K562 (cell line): ENCODE results near the gene RNF167. TPM values are rescaled to one million over a fixed set of nuclear protein-coding genes. Genes with fewer than 3 reads are reported as not detected.
A peak's percentile ranks its signal among the peaks of the same experiment; 100 is the strongest.

ENCODE experiments used
- CREM ChIP-seq: IDR thresholded peaks from 2 replicates; pipeline ENCODE4 v1.6.1; 2014; ENCODE audit warnings: antibody characterized with exemption, low read depth
- CXXC5 ChIP-seq: fragments of 250-450 bp; sonication (Bioruptor Pico); IDR thresholded peaks from 2 replicates; pipeline ENCODE4 v1.8.0; 2022; ENCODE audit warnings: inconsistent platforms, mild to moderate bottlenecking, moderate library complexity
- MYC ChIP-seq, 2 experiments: fragments of 250-450 bp in 1 of 2; sonication (Bioruptor Pico) in 1 of 2; IDR thresholded peaks; 2 replicates each; pipeline versions ENCODE4 v1.5.1 to v1.6.1; 2012 to 2021; ENCODE audit warnings: low read depth in 2 of 2, borderline replicate concordance in 1 of 2, improper control_type of control experiment in 1 of 2, low read length in 1 of 2, mild to moderate bottlenecking in 1 of 2, moderate library complexity in 1 of 2
- NRF1 ChIP-seq, 2 experiments: fragments of 450-650 bp; IDR thresholded peaks in 1 of 2; conservative IDR thresholded peaks in 1 of 2; 2 replicates each; pipeline ENCODE4 v1.6.1; 2014; ENCODE audit warnings: mild to moderate bottlenecking in 2 of 2
- RBBP5 ChIP-seq: fragments of 200-600 bp; sonication (generic); IDR thresholded peaks from 2 replicates; pipeline ENCODE4 v1.6.1; 2012; ENCODE audit warnings: borderline replicate concordance, mild to moderate bottlenecking, low read length, control low read depth, inconsistent platforms; ENCODE audit not compliant: insufficient read depth, poor library complexity, severe bottlenecking
- RCOR1 ChIP-seq, 2 experiments: IDR thresholded peaks; 2 replicates each; pipeline ENCODE4 v1.6.1; 2012; ENCODE audit warnings: low read depth in 2 of 2, low read length in 2 of 2, borderline replicate concordance in 1 of 2, improper control_type of control experiment in 1 of 2
- SIN3A ChIP-seq, 2 experiments: fragments of 150-350 bp in 1 of 2; IDR thresholded peaks; 2 replicates each; pipeline ENCODE4 v1.6.1; 2011 to 2016; ENCODE audit warnings: borderline replicate concordance in 2 of 2, low read depth in 2 of 2, low read length in 2 of 2, mild to moderate bottlenecking in 2 of 2, moderate library complexity in 2 of 2; ENCODE audit not compliant: control insufficient read depth in 1 of 2
- SIN3B ChIP-seq: fragments of 450-650 bp; IDR thresholded peaks from 2 replicates; pipeline ENCODE4 v1.6.1; 2017; ENCODE audit warnings: low read depth, mild to moderate bottlenecking, moderate library complexity
- ZBTB17 ChIP-seq: fragments of 450-650 bp; formaldehyde crosslinking; IDR thresholded peaks from 2 replicates; pipeline ENCODE4 v1.4.0; 2020; ENCODE audit warnings: mild to moderate bottlenecking
- ZBTB33 ChIP-seq: sonication (generic); formaldehyde crosslinking; IDR thresholded peaks from 2 replicates; pipeline ENCODE4 v1.8.1; 2023; ENCODE audit warnings: mild to moderate bottlenecking, missing genetic modification reagents
- ZNF239 ChIP-seq: fragments of 250-450 bp; sonication (Bioruptor Pico); IDR thresholded peaks from 2 replicates; pipeline ENCODE4 v1.4.0; 2020; ENCODE audit warnings: mild to moderate bottlenecking
- ZNF3 ChIP-seq: fragments of 250-450 bp; sonication (Bioruptor Pico); IDR thresholded peaks from 2 replicates; pipeline ENCODE4 v1.5.0; 2021; ENCODE audit warnings: mild to moderate bottlenecking, moderate library complexity
- polyA plus RNA-seq, 8 experiments: library from polyadenylated mRNA; depleted of rRNA in 4 of 8; stranded (reverse) in 5 of 8; unstranded in 3 of 8; fragments of >200 nt; fragmentation: Nextera tagmentation in 2 of 8; fragmentation: Illumina TruSeq in 1 of 8; extraction: Ambion mirVana in 2 of 8; extraction: Trizol in 1 of 8; gene quantifications; 2 replicates each; pipeline versions ENCODE4 v1.2.1 to v1.2.3, GENCODE V29; 2011 to 2014; ENCODE audit warnings: inconsistent platforms in 1 of 8, missing spikeins in 1 of 8
- total RNA-seq, 7 experiments: library from RNA; depleted of rRNA in 6 of 7; stranded (reverse); fragments of >200 nt in 6 of 7; fragmentation: Illumina TruSeq in 2 of 7; extraction: Trizol in 2 of 7; gene quantifications; 2 replicates each; pipeline versions ENCODE4 v1.2.1 to v1.2.3, GENCODE V29; 2011 to 2021; ENCODE audit warnings: low replicate concordance in 1 of 7

Gene RNF167
- total and polyA plus RNA-seq, 9 of the 15 experiments (the other 6 are each of a cell fraction or from before 2014, with no cell fraction given) = 16.5 to 143 (median 45.5) TPM

GRCh38 chr17:4986951-4987766, 47.1 kb downstream of the RNF167 start, which contains the start of gene CAMTA2 (continued):
- peak; percentile 88 for TF ChIP-seq MYC (IDR thresholded peaks at IDR 0.05; ENCODE audit: low read depth, low read length)
- TF ChIP-seq MYC (CRISPR knock-in tag; IDR thresholded peaks at IDR 0.05; ENCODE audit: borderline replicate concordance, low read depth) = no peak
- 0 out of 2 replicates have a peak, but pooled peaks have one; percentile 57 for TF ChIP-seq ZBTB17 (CRISPR knock-in tag)
- TF ChIP-seq RBBP5 = peak; percentile 91
- TF ChIP-seq ZNF239 = no peak
- peak; percentile 85 for TF ChIP-seq SIN3B
- TF ChIP-seq CREM = peak; percentile 87
- TF ChIP-seq SIN3A (IDR thresholded peaks at IDR 0.05; ENCODE audit: borderline replicate concordance in 2 of 2, control insufficient read depth in 1 of 2, low read depth in 2 of 2, low read length in 2 of 2) = peak in 1 of 2 experiments; percentile 60; a peak in 2 of 4 replicates
- TF ChIP-seq ZBTB33 (CRISPR knock-in tag) = peak; percentile 55
- TF ChIP-seq NRF1 (conservative IDR thresholded peaks at IDR 0.05 in 1 of 2, IDR thresholded peaks at IDR 0.05 in 1 of 2) = peak; percentile 83 to 85
- TF ChIP-seq ZNF3 = no peak
- peak; percentile 91 for TF ChIP-seq CXXC5 (CRISPR knock-in tag)
- peak in 1 of 2 experiments; percentile 35; a peak in 1 of 4 replicates for TF ChIP-seq RCOR1 (IDR thresholded peaks at IDR 0.05; ENCODE audit: borderline replicate concordance in 1 of 2, low read depth in 2 of 2, low read length in 2 of 2)
